Vagina (tissue), 2 donors: ENCODE results near the gene CAPN7. TPM values are rescaled to one million over a fixed set of nuclear protein-coding genes. Genes with fewer than 3 reads are reported as not detected.

Source experiments
- DNase-seq, 2 donors: peaks; one replicate each; pipeline ENCODE4 v3.0.0-alpha.2; 2017; ENCODE audit errors: extremely low spot score in 2 of 2
- H3K27ac ChIP-seq: fragments of 200-600 bp; sonication (generic); one replicate; pipeline ENCODE4 v1.5.1; 2019
- H3K27me3 ChIP-seq: fragments of 200-600 bp; sonication (generic); one replicate; pipeline ENCODE4 v1.5.1; 2019
- H3K36me3 ChIP-seq, 2 donors: fragments of 200-600 bp; sonication (generic); one replicate each; pipeline ENCODE4 v1.5.1; 2017 to 2019
- H3K4me1 ChIP-seq: fragments of 200-600 bp; sonication (generic); one replicate; pipeline ENCODE4 v1.5.1; 2019
- H3K4me3 ChIP-seq, 2 donors: fragments of 200-600 bp; sonication (generic); 1 replicate in 1 of 2; 2 replicates in 1 of 2; pipeline ENCODE4 v1.5.1; 2016 to 2019
- H3K9me3 ChIP-seq: fragments of 200-600 bp; sonication (generic); one replicate; pipeline ENCODE4 v1.5.1; 2019
- POLR2A ChIP-seq, 2 donors: fragments of 450-650 bp; IDR thresholded peaks; one replicate each; pipeline ENCODE4 v1.6.1; 2017; ENCODE audit warnings: antibody characterized with exemption in 2 of 2, mild to moderate bottlenecking in 2 of 2, moderate library complexity in 2 of 2
- POLR2AphosphoS5 ChIP-seq, 2 donors: sonication (generic); formaldehyde crosslinking; IDR thresholded peaks; one replicate each; pipeline ENCODE4 v1.9.0; 2017; ENCODE audit warnings: antibody characterized with exemption in 2 of 2, mild to moderate bottlenecking in 2 of 2, low read depth in 1 of 2; ENCODE audit not compliant: insufficient read depth in 1 of 2
- intact Hi-C: fragments of 100-400 bp; cut with DNase I; formaldehyde crosslinking; loops from one replicate; pipeline ENCODE4 v1.15.1; 2023
- total RNA-seq: library from RNA; depleted of rRNA; stranded (reverse); fragments of >200 nt; gene quantifications from one replicate; pipeline ENCODE4 v1.2.3, GENCODE V29; 2016
- TF ChIP-seq, protein P1 (sequence below), 3 experiments: fragments of 450-650 bp in 2 of 3; fragments of 200-600 bp in 1 of 3; sonication (generic) in 1 of 3; IDR thresholded peaks; one replicate each; pipeline ENCODE4 v1.5.1; 2017 to 2019; ENCODE audit warnings: antibody characterized with exemption in 3 of 3, mild to moderate bottlenecking in 2 of 3, moderate library complexity in 2 of 3

CAPN7 gene
- total RNA-seq, 1 donor from 2014 or later: 72.4 TPM

DNA sequence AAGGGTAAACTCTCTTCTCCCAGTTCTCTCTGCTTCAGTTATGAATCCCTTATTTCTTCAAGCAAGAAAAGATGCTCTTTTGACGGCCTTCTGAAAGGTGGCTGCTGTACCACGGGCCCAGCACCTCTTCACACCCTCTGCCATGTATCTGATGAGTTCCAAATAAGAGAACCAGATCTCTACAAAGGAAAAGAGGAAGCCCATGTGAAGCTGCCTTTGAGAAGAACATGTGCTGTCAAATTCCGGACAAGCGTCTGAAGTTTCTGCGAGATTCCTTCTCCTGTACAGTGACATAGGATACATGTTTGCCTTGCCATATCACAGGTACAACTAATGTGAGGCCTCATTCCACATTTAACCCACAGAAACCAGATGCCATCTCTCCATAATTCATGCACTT is 67.2 kb downstream of the CAPN7 start:
- Histone ChIP-seq H3K27ac (peak overlapping the region; percentile 56), H3K36me3 (no peaks in the 10 kb centered on the region), H3K4me3 (no peak overlapping the region), H3K9me3 (no peaks in the 10 kb centered on the region), H3K27me3 (no peaks in the 10 kb centered on the region), H3K4me1 (peaks cover 21% of the 10 kb centered on the region)
- intact Hi-C loops: no loop called here
- peak in 1 of 2 donors; percentile 60 for DNase-seq
- TF ChIP-seq POLR2AphosphoS5 (IDR thresholded peaks at IDR 0.05; ENCODE audit: insufficient read depth in 1 of 2, low read depth in 1 of 2) (no peak), POLR2A (IDR thresholded peaks at IDR 0.05) (no peak)
- TF ChIP-seq, protein P1, sequence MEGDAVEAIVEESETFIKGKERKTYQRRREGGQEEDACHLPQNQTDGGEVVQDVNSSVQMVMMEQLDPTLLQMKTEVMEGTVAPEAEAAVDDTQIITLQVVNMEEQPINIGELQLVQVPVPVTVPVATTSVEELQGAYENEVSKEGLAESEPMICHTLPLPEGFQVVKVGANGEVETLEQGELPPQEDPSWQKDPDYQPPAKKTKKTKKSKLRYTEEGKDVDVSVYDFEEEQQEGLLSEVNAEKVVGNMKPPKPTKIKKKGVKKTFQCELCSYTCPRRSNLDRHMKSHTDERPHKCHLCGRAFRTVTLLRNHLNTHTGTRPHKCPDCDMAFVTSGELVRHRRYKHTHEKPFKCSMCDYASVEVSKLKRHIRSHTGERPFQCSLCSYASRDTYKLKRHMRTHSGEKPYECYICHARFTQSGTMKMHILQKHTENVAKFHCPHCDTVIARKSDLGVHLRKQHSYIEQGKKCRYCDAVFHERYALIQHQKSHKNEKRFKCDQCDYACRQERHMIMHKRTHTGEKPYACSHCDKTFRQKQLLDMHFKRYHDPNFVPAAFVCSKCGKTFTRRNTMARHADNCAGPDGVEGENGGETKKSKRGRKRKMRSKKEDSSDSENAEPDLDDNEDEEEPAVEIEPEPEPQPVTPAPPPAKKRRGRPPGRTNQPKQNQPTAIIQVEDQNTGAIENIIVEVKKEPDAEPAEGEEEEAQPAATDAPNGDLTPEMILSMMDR (IDR thresholded peaks at IDR 0.05): no peak

DNA sequence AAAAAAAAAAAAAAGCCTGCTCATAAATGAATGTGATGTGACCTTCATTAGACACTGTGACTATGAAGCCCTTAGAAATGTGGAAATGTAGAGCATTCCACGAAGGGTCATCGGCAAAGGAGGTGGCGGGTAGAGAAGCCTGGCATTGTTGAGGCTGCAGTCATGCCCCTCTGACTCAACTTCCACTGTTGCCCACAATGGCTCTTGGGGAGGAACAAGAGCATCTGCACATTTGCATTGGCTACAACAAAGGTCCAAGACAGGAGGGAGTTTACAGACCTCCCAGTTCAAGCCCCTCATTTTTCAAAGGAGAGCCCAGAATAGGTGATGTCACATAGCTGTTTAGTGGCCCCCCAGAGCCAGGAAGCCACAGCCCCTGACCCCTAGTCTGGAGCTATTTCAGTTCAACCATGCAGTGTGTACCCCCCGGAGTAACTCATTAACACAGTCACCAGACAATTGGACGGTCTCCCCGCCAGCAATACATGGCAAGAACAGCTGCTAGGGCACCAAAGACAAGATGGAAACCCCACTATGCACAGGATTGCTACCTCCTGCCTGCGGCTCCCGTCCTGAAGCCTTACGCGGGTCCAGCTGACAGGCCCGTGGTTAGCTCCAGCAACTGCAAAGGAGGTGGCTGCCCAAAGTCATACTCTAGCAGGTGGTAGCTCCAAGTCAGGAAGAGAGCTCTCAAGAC is 70.1 kb downstream of the CAPN7 start:
- Histone ChIP-seq H3K4me3 (no peak overlapping the region), H3K4me1 (peaks cover 16% of the 10 kb centered on the region), H3K36me3 (no peaks in the 10 kb centered on the region), H3K9me3 (no peaks in the 10 kb centered on the region), H3K27me3 (no peaks in the 10 kb centered on the region), H3K27ac (no peak overlapping the region)
- no peak for DNase-seq
- TF ChIP-seq, protein P1 (IDR thresholded peaks at IDR 0.05): no peak
- TF ChIP-seq POLR2A (IDR thresholded peaks at IDR 0.05) (no peak), POLR2AphosphoS5 (IDR thresholded peaks at IDR 0.05; ENCODE audit: insufficient read depth in 1 of 2, low read depth in 1 of 2) (no peak)
- intact Hi-C loops: no loop called here

DNA sequence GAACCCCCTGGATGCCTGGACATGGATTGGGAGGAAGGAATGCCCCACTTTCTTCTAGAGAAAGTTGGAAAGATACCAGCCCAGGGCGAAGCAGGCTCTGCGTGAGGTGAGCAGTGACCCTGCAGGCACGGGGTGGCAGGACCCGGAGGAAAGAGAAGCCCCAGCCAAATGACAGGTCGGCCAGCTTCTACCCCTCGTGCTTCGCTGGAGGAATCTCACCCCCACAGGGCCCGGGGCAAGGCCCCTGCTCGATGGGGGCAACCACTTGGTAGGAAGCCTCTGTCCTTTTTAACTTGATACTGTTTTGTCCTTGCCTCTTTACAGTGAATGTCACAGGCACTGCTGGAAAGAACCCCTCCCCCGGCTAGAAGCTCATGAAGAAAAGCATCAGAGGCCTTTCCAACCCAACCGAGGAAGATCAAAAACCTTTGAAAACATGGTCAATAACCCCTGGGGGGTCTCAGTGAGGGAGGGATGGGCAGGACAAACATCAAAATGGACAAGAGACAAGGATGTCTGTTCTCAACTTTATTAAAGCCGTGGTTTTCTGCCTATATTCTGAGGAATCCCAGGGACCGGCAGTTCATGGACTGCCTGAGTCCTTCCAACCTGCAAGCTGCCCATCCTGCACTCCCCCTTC is 71.9 kb downstream of the CAPN7 start:
- no peak for DNase-seq
- intact Hi-C loops: no loop called here
- Histone ChIP-seq H3K36me3 (no peaks in the 10 kb centered on the region), H3K27ac (no peak overlapping the region), H3K27me3 (no peaks in the 10 kb centered on the region), H3K9me3 (no peaks in the 10 kb centered on the region), H3K4me3 (no peak overlapping the region), H3K4me1 (peaks cover 16% of the 10 kb centered on the region)
- TF ChIP-seq, protein P1 (IDR thresholded peaks at IDR 0.05): no peak
- TF ChIP-seq POLR2AphosphoS5 (IDR thresholded peaks at IDR 0.05; ENCODE audit: insufficient read depth in 1 of 2, low read depth in 1 of 2): no peak
- no peak for TF ChIP-seq POLR2A (IDR thresholded peaks at IDR 0.05)

DNA sequence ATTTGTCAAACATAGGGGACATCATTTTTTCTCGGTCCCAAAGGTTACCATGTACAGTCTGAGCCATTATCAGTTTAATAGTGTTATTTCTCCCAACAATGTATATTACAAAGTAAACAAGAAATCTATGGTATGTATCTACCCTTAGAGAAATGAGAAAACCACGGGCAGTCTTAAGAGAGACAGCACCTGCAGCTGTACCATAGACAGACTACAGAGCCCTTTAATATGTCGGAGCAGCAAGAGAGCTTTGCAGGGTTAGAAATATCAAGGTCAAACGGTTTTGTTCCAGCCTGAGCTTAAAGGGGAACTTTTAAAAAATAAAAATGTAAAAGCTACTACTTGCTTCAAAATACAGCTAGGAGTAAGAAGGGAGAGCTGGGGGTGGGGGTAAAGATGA is 73.2 kb downstream of the CAPN7 start:
- intact Hi-C loops: no loop called here
- TF ChIP-seq POLR2AphosphoS5 (IDR thresholded peaks at IDR 0.05; ENCODE audit: insufficient read depth in 1 of 2, low read depth in 1 of 2): no peak
- TF ChIP-seq, protein P1 (IDR thresholded peaks at IDR 0.05): no peak
- no peak for TF ChIP-seq POLR2A (IDR thresholded peaks at IDR 0.05)

More for the DNA sequence above, 73.2 kb downstream of the CAPN7 start:
- no peak overlapping the region for H3K27ac ChIP-seq
- H3K27me3 ChIP-seq: no peaks in the 10 kb centered on the region
- H3K4me1 ChIP-seq: peaks cover 23% of the 10 kb centered on the region
- no peaks in the 10 kb centered on the region for H3K9me3 ChIP-seq
- no peak for DNase-seq
- H3K4me3 ChIP-seq: no peak overlapping the region
- no peaks in the 10 kb centered on the region for H3K36me3 ChIP-seq
